Pericardium fibroblast (primary cell): ENCODE results near the gene LRRK2. TPM values are rescaled to one million over a fixed set of nuclear protein-coding genes. Genes with fewer than 3 reads are reported as not detected.

ENCODE experiments used
- total RNA-seq: library from RNA; depleted of rRNA; stranded (reverse); fragments of >200 nt; gene quantifications from 2 replicates; pipeline ENCODE4 v1.2.3, GENCODE V29; 2015

Gene LRRK2
- 0.93 and 1.9 TPM in 2 replicates for total RNA-seq

DNA sequence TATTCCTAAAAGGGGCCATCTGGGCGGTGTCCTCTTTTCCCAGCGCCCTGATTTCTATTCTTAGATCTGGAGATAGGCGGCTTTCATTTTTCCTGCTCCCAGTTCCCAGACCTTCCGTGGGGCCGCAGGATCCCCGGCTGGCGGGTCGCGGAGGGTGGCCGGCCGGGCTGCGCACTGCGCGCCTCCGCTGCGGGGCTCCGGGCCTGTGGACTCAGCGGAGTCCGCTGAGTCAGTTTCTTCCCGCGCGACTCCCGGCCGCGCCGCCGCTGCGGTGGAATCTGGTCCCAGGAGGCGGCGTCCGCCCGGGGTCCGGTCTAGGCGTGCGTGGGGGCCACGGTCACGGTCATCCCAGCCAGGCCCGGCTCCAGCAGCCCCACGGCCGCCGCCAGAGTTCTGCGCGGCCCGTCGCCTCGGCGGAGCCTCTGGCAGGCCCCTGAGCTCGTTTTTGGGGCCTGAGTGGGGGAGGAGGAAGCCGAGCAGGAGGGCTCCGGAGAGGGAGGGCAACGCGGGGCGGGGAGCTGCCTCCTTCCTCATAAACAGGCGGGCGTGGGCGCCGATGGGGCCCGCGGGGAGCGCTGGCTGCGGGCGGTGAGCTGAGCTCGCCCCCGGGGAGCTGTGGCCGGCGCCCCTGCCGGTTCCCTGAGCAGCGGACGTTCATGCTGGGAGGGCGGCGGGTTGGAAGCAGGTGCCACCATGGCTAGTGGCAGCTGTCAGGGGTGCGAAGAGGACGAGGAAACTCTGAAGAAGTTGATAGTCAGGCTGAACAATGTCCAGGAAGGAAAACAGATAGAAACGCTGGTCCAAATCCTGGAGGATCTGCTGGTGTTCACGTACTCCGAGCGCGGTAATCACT, at the start of gene LRRK2:
LRRK2 (plus strand) TSS at position 559 of the 853 bp plus-strand sequence; CDS start at position 694, 135 bp downstream.

Other genes with a start within 250 kb of the LRRK2 start
- gene SLC2A13, start 118.9 kb upstream of the LRRK2 start, total RNA-seq, result 7.3 and 10.3 TPM in 2 replicates